Activated naive CD8-positive, alpha-beta T cell treated with anti-CD3 and anti-CD28 coated beads, Interleukin-2, amount 10 ng/mL, durations not matched to agents 7 days and 5 days (primary cell): ENCODE results near the gene TEAD3. TPM values are rescaled to one million over a fixed set of nuclear protein-coding genes. Genes with fewer than 3 reads are reported as not detected.
"Not testable (repeated sequence)": the region's sequence is repeated elsewhere in the genome, so short reads cannot be mapped to it uniquely, and the experiment has no call there.

Experiments used
- ATAC-seq: fragments of 150-1000 bp; cut with Tn5 transposase; one replicate; pipeline ENCODE4 v1.10.0; 2021; ENCODE audit warnings: low read depth, moderate library complexity
- POLR2A ChIA-PET: fragments of 350-600 bp; sonication (Branson Sonifier 250); formaldehyde crosslinking; loops from one replicate; lab custom pipeline; 2021; ENCODE audit warnings: antibody characterized with exemption; lab: Charles Lee
- DNase-seq: peaks from one replicate; pipeline ENCODE4 v3.0.0; 2021
- H3K27ac Mint-ChIP-seq: one replicate; pipeline ENCODE4 v1.8.0; 2022; ENCODE audit warnings: mild to moderate bottlenecking, mixed read lengths
- H3K27me3 Mint-ChIP-seq: one replicate; pipeline ENCODE4 v1.8.0; 2022; ENCODE audit warnings: mild to moderate bottlenecking, moderate library complexity, mixed read lengths
- H3K36me3 Mint-ChIP-seq: one replicate; pipeline ENCODE4 v1.8.0; 2021; ENCODE audit warnings: mild to moderate bottlenecking, mixed read lengths
- H3K4me1 Mint-ChIP-seq: one replicate; pipeline ENCODE4 v1.8.0; 2021; ENCODE audit warnings: mixed read lengths
- H3K4me3 Mint-ChIP-seq: one replicate; pipeline ENCODE4 v1.8.0; 2022; ENCODE audit warnings: mild to moderate bottlenecking, moderate library complexity, mixed read lengths
- H3K9me3 Mint-ChIP-seq: one replicate; pipeline ENCODE4 v1.8.0; 2021; ENCODE audit warnings: mixed read lengths
- total RNA-seq, 2 experiments: library from RNA; stranded (reverse); gene quantifications; one replicate each; pipeline ENCODE4 v1.2.3, GENCODE V29; 2021

The TEAD3 gene
- total RNA-seq, 2 experiments from 2014 or later = 0.19 to 0.43 TPM

DNA sequence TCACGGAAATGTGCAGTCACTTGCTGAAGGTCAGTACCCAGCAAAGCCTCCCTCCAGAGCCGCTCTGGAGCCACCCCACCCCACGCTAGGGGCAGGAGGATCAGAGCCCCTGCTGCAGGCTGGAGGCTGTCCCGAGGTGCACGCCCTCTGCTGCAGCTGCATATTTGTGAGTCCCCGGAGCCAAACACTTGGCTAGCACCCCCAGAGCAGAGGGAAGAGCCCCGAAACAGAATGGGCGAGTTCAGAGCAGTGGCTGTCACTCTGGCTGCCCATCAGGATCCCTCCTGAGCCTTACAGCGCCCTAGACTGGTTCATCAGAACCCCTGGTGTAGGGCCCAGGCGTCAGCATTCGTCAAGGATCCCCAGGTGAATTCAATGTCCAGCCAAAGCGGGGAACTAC is 25.3 kb upstream of the TEAD3 start:
- POLR2A ChIA-PET = interaction anchor here (1.4 kb wide), 1 partner anchor 210 kb away, joined by 5 read pairs; no protein-coding TSS in a partner anchor
- Mint-ChIP-seq H3K4me1 (peaks cover 23% of the 10 kb centered on the region), H3K27me3 (peaks cover 7% of the 10 kb centered on the region), H3K9me3 (no peaks in the 10 kb centered on the region), H3K36me3 (no peaks in the 10 kb centered on the region), H3K4me3 (peak overlapping the region; percentile 73), H3K27ac (peak overlapping the region; percentile 86)
- DNase-seq (no peak), ATAC-seq (no peak)

DNA sequence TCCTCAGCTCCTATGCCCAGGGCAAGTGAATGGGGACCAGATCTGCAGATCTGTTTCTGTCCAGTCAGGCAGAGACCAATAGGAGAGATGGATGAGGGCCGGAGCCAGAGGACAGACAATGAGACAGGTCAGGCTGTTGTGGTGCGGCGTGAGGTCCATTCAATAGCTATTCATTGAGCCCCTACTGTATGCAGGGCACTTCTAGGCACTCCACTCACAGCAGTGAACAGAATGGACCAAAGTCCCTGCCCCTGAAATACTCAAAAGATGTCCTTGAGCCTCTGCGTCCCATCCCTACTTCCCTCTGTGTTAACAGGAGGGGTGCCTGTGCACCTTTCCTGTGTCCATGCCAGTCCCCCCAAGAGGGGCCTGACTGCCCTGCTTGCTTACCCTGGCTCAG is 24.4 kb upstream of the TEAD3 start:
- DNase-seq (no peak), ATAC-seq (no peak)
- Mint-ChIP-seq H3K4me3 (no peak overlapping the region), H3K27me3 (peaks cover 4% of the 10 kb centered on the region), H3K9me3 (no peaks in the 10 kb centered on the region), H3K36me3 (no peaks in the 10 kb centered on the region), H3K27ac (no peak overlapping the region), H3K4me1 (peaks cover 25% of the 10 kb centered on the region)
- POLR2A ChIA-PET = no interaction called here

GRCh38 chr6:35519313-35520015 is 22.6 kb upstream of the TEAD3 start:
- H3K4me3 Mint-ChIP-seq = no peak overlapping the region
- no peak for ATAC-seq
- H3K4me1 Mint-ChIP-seq = peaks cover 23% of the 10 kb centered on the region
- H3K27me3 Mint-ChIP-seq = peaks cover 4% of the 10 kb centered on the region
- DNase-seq = no peak
- POLR2A ChIA-PET = no interaction called here
- no peaks in the 10 kb centered on the region for H3K9me3 Mint-ChIP-seq
- no peak overlapping the region for H3K27ac Mint-ChIP-seq
- no peaks in the 10 kb centered on the region for H3K36me3 Mint-ChIP-seq

GRCh38 chr6:35518566-35519312 is 21.9 kb upstream of the TEAD3 start:
- Mint-ChIP-seq H3K9me3 (no peaks in the 10 kb centered on the region), H3K4me3 (no peak overlapping the region), H3K4me1 (peaks cover 18% of the 10 kb centered on the region), H3K27me3 (peaks cover 6% of the 10 kb centered on the region), H3K36me3 (no peaks in the 10 kb centered on the region), H3K27ac (no peak overlapping the region)
- DNase-seq (no peak), ATAC-seq (no peak)
- POLR2A ChIA-PET = no interaction called here

GRCh38 chr6:35517978-35518377 is 21.1 kb upstream of the TEAD3 start:
- DNase-seq, ATAC-seq, H3K27ac Mint-ChIP-seq, POLR2A ChIA-PET, H3K27me3 Mint-ChIP-seq, H3K9me3 Mint-ChIP-seq, H3K4me3 Mint-ChIP-seq, H3K36me3 Mint-ChIP-seq: not testable (repeated sequence)
- peaks cover 11% of the 10 kb centered on the region for H3K4me1 Mint-ChIP-seq

DNA sequence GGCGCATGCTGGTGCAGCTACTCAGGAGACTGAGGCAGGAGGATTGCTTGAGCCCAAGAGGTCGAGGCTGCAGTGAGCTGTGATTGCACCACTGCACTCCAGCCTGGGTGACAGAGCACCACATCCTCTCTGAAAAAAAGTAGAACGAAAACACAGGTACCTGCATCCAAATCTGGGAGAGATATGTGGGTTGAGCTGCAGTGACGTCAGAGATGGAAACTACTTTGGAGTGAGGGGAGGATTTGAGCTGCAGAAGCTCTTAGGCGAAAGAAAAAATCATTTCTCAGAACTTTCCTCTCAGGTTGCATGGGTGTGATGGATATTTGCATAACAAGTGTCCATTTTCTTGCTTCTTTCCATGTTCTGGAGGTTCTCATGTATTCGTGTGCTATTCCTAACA is 19.8 kb upstream of the TEAD3 start:
- POLR2A ChIA-PET = no interaction called here

GRCh38 chr6:35515939-35516338 is 19.1 kb upstream of the TEAD3 start:
- not testable (repeated sequence) for ATAC-seq, H3K4me3 Mint-ChIP-seq, H3K27ac Mint-ChIP-seq, H3K9me3 Mint-ChIP-seq, H3K4me1 Mint-ChIP-seq, DNase-seq, H3K36me3 Mint-ChIP-seq
- POLR2A ChIA-PET = interaction anchor here (0.7 kb wide), 1 partner anchor 1609 kb away, joined by 5 read pairs; no protein-coding TSS in a partner anchor
- H3K27me3 Mint-ChIP-seq = peaks cover 20% of the 10 kb centered on the region

More for the DNA sequence above, 19.8 kb upstream of the TEAD3 start:
- ATAC-seq (no peak), DNase-seq (no peak)
- Mint-ChIP-seq H3K27me3 (peaks cover 16% of the 10 kb centered on the region), H3K9me3 (no peaks in the 10 kb centered on the region), H3K4me1 (peaks cover 4% of the 10 kb centered on the region), H3K27ac (no peak overlapping the region), H3K4me3 (no peak overlapping the region), H3K36me3 (no peaks in the 10 kb centered on the region)

DNA sequence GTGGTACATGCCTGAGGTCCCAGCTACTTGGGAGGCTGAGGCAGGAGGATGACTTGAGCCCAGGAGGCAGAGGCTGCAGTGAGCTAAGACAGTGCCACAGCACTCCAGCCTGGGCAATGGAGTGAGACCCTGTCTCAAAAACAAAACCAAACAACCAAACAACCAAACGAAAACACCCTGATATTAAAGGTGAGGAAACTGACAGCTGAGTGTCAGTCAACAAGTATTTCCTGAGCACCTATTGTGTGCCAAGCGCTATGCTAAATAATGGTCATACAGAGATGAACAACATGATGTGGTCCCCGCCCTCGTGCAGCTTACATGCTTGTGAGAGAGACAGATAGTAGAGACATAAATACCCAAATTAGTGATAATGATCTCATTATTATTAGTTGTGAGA is 17.7 kb upstream of the TEAD3 start:
- peaks cover 4% of the 10 kb centered on the region for H3K4me1 Mint-ChIP-seq
- H3K4me3 Mint-ChIP-seq = no peak overlapping the region
- H3K27ac Mint-ChIP-seq = no peak overlapping the region
- ATAC-seq = no peak
- POLR2A ChIA-PET = interaction anchor here (0.7 kb wide), 1 partner anchor 703 kb away, joined by 3 read pairs; no protein-coding TSS in a partner anchor
- H3K9me3 Mint-ChIP-seq = no peaks in the 10 kb centered on the region
- peaks cover 32% of the 10 kb centered on the region for H3K27me3 Mint-ChIP-seq
- DNase-seq = no peak
- H3K36me3 Mint-ChIP-seq = no peaks in the 10 kb centered on the region

- POLR2A ChIA-PET = no interaction called here
- Mint-ChIP-seq H3K4me3 (no peak within 1 kb of the TSS), H3K4me1 (peaks cover 4% of the 10 kb centered on the region), H3K27me3 (peaks cover 40% of the 10 kb centered on the region), H3K36me3 (no peaks in the 10 kb centered on the region), H3K27ac (no peak within 1 kb of the TSS), H3K9me3 (no peaks in the 10 kb centered on the region)
- DNase-seq = no peak
- ATAC-seq = no peak
These were observed 15.9 kb upstream of the TEAD3 start, which contains the start of gene TULP1 for GRCh38 chr6:35512740-35513139. TULP1 (minus strand) TSS chr6:35512896; CDS start chr6:35512858, 38 bp downstream.

- H3K4me3 Mint-ChIP-seq = no peak overlapping the region
- H3K36me3 Mint-ChIP-seq = no peaks in the 10 kb centered on the region
- DNase-seq = no peak
- H3K4me1 Mint-ChIP-seq = peaks cover 4% of the 10 kb centered on the region
- H3K9me3 Mint-ChIP-seq = no peaks in the 10 kb centered on the region
- no peak overlapping the region for H3K27ac Mint-ChIP-seq
- peaks cover 46% of the 10 kb centered on the region for H3K27me3 Mint-ChIP-seq
- ATAC-seq = no peak
- POLR2A ChIA-PET = no interaction called here
These were observed 15.1 kb upstream of the TEAD3 start for GRCh38 chr6:35512006-35512405.

DNA sequence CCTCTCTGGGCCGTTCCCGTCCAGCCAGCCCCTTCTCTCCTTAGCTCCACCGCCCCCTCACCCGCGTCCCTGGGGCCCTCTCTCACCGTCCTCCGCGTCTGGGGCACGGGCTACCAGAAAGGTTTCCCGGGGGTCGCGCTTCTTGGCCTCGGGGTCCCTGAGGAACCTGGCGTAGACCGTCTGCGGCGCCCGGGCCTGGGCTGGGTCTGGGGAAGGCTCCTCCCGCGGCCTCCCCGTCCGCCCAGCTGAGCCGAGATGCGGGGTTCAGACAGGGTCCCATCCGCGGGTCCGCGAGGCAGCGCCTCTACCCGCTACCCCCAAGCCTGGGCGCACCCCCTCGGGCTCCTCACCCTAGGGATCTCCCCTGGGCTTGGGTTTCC is 14.7 kb upstream of the TEAD3 start:
- ATAC-seq (no peak), DNase-seq (no peak)
- Mint-ChIP-seq H3K36me3 (no peaks in the 10 kb centered on the region), H3K9me3 (no peaks in the 10 kb centered on the region), H3K27ac (no peak overlapping the region), H3K4me3 (no peak overlapping the region), H3K4me1 (peaks cover 3% of the 10 kb centered on the region), H3K27me3 (peaks cover 50% of the 10 kb centered on the region)
- POLR2A ChIA-PET = no interaction called here

GRCh38 chr6:35510916-35511561 is 14.2 kb upstream of the TEAD3 start:
- DNase-seq (no peak), ATAC-seq (no peak)
- Mint-ChIP-seq H3K4me3 (no peak overlapping the region), H3K9me3 (no peaks in the 10 kb centered on the region), H3K27ac (no peak overlapping the region), H3K4me1 (peaks cover 2% of the 10 kb centered on the region), H3K36me3 (no peaks in the 10 kb centered on the region), H3K27me3 (peaks cover 50% of the 10 kb centered on the region)
- POLR2A ChIA-PET = no interaction called here

GRCh38 chr6:35508542-35508941 is 11.7 kb upstream of the TEAD3 start:
- H3K27me3 Mint-ChIP-seq = peaks cover 49% of the 10 kb centered on the region
- no peak for ATAC-seq
- H3K36me3 Mint-ChIP-seq = no peaks in the 10 kb centered on the region
- H3K4me1 Mint-ChIP-seq = no peaks in the 10 kb centered on the region
- H3K27ac Mint-ChIP-seq = no peak overlapping the region
- DNase-seq = no peak
- POLR2A ChIA-PET = interaction anchor here (1.3 kb wide), 1 partner anchor 11 kb away, joined by 4 read pairs; no protein-coding TSS in a partner anchor
- no peak overlapping the region for H3K4me3 Mint-ChIP-seq
- H3K9me3 Mint-ChIP-seq = no peaks in the 10 kb centered on the region
